Measurements from ENCODE around the gene GOLGA5. TPM values are rescaled to one million over a fixed set of nuclear protein-coding genes. Genes with fewer than 3 reads are reported as not detected.

GOLGA5 gene
- total and polyA plus RNA-seq, 2 of the 8 experiments (the other 6 are each of a cell fraction or from before 2014, with no cell fraction given): 13.0 to 25.4 TPM

DNA sequence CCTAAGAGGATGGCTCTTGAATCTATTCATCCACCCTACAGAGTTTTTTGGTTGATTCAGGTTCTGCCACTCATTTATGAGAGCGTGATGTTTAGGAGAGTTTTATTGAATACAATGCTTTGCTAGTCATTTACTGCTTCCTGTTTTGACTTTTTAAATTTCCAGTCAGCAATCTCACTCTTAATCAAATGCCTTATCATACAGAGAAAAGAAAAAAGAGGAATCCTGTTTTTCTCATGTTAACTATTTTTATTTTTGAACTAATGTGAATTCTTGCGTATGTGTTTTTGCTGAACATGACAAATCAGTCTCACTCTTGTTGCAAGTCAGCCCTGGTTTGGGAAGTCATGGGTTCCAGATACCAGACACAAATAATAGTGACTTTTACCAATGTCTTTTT is 23.6 kb upstream of the GOLGA5 start (continued):
- no peak for TF ChIP-seq SP1 (IDR thresholded peaks at IDR 0.05; ENCODE audit: low read depth, low read length)
- TF ChIP-seq BCL11A (IDR thresholded peaks at IDR 0.05; ENCODE audit: low read depth in 2 of 2, low read length in 2 of 2): no peak
- TF ChIP-seq RAD21 (IDR thresholded peaks at IDR 0.05 in 1 of 2, conservative IDR thresholded peaks at IDR 0.05 in 1 of 2; ENCODE audit: low read depth in 2 of 2, low read length in 2 of 2): no peak
- TF ChIP-seq POLR2A (IDR thresholded peaks at IDR 0.05; ENCODE audit: control extremely low read depth in 1 of 2, low read depth in 2 of 2, low read length in 2 of 2): no peak
